GM23248 (cell line): ENCODE results near the gene UBE2I.

Source experiments
- EZH2 ChIP-seq: fragments of 200-600 bp; sonication (generic); IDR thresholded peaks from 2 replicates; pipeline ENCODE4 v1.6.1; 2018; ENCODE audit warnings: antibody characterized with exemption, mild to moderate bottlenecking; ENCODE audit not compliant: insufficient read depth, poor library complexity, severe bottlenecking
- EZH2phosphoT487 ChIP-seq: fragments of 200-600 bp; sonication (generic); IDR thresholded peaks from 2 replicates; pipeline ENCODE4 v1.6.1; 2018; ENCODE audit warnings: antibody characterized with exemption, moderate library complexity, mild to moderate bottlenecking, low read depth; ENCODE audit not compliant: insufficient read depth

DNA sequence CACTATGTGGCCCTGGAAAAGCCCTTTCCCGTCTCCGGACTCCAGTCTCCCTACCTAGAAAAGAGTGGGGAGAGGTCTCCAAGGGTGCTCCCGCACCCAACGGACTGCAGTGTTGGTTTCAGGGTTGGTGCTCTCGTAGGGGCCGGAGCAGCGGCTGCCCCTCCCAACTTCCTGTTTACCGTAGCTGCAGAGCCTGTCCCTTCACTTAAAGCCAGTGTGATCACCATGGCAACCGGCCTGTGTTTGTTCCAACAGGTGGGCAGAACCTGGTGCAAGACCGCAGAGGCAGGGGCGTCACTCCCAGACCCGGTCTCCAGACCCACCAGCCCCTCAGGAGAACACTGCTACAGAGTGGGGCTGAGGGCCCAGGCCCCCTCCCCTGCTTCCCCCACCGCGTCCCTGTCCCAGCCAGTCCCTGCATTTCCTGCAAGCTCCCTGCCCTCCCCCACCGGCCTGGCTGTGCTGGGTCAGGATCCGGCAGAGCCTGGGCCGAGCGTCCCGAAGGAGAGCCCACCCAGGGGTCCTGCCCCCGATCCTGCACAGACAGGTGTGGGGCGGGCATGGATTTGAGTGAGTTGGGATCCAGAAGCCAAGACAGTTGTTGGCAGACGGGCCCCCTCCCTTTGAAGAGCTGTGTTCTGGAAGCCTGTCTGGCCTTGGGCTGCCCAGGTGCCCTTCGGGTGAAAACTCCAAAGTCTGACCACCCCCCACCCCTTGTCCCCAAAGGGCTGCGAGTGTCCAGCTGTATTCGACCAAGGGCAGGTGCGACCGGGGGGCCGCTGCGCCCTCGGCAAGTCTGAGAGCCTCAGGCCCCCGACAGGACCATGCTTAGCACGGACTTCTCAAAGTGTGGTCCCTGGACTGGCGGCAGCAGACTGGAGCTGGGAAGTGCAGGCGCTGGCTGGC lies 22.5 kb downstream of the UBE2I start:
- TF ChIP-seq EZH2 (peak; percentile 80), EZH2phosphoT487 (0 out of 2 replicates have a peak, but pooled peaks have one; percentile 23)
